ENCODE measurements around the gene TFF1.

Gene TFF1

DNA sequence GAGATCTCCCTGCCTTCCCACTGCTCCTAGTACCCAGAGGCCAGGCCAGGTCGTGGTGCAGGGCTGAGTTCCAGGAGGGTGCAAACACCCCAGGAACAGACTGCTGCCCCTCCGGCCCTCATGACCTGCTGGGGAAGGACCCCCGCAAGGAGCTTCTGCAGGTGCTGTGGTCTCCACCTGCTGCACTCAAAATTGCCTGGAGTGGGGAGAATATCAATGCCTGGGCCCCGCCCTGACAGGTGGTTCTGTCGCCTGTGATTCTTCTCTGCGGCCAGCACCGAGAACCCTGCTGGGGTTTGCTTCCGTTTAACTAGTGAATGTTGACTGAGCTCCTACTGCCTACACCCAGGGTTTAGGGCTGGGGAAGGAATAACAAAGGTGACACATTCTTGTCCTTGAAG lies 49.0 kb downstream of the TFF1 start:
- no peak overlapping the region for H3K27ac ChIP-seq (ENCODE audit: extremely low read depth, low read depth, low read length)
- no peaks in the 10 kb centered on the region for H3K9me3 ChIP-seq (ENCODE audit: control insufficient read depth, insufficient read depth, low read depth, low read length)
- TF ChIP-seq ZNF560 (tag by site-specific recombination; IDR thresholded peaks at IDR 0.05; ENCODE audit: borderline replicate concordance) (no peak), GLI2 (tag by site-specific recombination; IDR thresholded peaks at IDR 0.05; ENCODE audit: borderline replicate concordance, low read depth) (no peak)
- POLR2A ChIA-PET, result no interaction called here
- H3K4me3 ChIP-seq (ENCODE audit: low read depth, low read length), result no peak overlapping the region
- CTCF ChIA-PET, result no interaction called here
- H3K36me3 ChIP-seq (ENCODE audit: control insufficient read depth in 2 of 2, insufficient read depth in 1 of 2, low read length in 2 of 2), result no peaks in the 10 kb centered on the region
- no peaks in the 10 kb centered on the region for H3K4me1 ChIP-seq (ENCODE audit: control insufficient read depth, insufficient read depth, low read length)

DNA sequence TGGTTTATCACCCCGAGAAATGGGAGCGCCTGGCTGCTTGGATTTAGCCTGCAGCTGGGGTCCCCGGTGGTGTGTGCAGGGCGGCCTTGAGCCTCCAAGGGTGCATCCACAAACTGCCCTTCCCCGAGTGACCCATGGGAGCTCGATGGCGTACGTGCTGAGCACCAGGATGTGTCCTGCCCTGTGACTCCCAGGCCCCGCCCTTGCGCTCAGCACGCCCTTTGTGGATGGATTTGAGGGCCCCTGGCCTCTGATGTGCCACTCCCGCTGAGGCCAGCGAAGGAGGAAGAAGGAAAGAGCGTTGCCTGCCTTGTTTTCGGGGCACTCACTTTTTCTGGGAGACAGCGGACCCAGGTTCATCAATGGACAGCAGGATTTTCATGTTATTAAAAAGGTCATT lies 49.4 kb downstream of the TFF1 start:
- Histone ChIP-seq H3K27ac (ENCODE audit: extremely low read depth, low read depth, low read length) (no peak overlapping the region), H3K4me1 (ENCODE audit: control insufficient read depth, insufficient read depth, low read length) (no peaks in the 10 kb centered on the region)
- CTCF ChIA-PET, result no interaction called here

DNA sequence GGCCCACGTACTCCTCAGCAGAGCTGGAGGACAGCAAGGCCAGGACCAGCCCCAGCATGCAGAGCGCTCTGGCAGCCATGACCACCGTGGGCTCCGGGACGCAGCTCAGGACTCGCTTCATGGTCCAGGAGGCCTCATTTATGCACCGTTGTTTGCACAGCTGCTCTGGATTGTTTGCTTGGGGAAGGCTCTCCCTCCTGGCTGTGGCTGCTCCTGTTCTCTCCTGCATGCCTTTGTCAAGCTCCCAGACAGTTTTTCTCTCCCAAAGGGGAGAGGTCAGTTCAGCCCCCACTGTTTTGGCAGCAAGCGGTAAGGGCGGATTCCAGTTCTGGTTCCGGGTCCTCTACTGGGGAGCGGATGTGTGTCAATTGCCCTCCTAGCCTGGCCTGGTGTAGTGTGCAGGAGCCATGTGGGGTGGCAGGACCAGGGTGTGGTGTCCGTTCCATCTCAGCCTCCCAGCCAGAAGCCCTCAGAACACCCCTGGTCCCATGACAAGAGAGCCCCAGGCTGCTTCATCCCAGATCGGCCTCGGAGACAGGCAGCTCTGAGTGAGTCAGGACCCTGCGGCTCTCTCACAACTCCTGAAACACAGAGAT lies 50.9 kb downstream of the TFF1 start, which contains the start of gene TFF3:
TFF3 (minus strand) TSS at position 114 of the 596 bp plus-strand sequence; CDS start at position 79, 35 bp downstream.
- Histone ChIP-seq H3K4me3 (ENCODE audit: low read depth, low read length) (no peak within 1 kb of the TSS), H3K36me3 (ENCODE audit: control insufficient read depth in 2 of 2, insufficient read depth in 1 of 2, low read length in 2 of 2) (no peaks in the 10 kb centered on the region), H3K4me1 (ENCODE audit: control insufficient read depth, insufficient read depth, low read length) (no peaks in the 10 kb centered on the region), H3K27ac (ENCODE audit: extremely low read depth, low read depth, low read length) (no peak within 1 kb of the TSS), H3K9me3 (ENCODE audit: control insufficient read depth, insufficient read depth, low read depth, low read length) (no peaks in the 10 kb centered on the region)
- TF ChIP-seq ZEB2 (tag by site-specific recombination; IDR thresholded peaks at IDR 0.05), result no peak
- TF ChIP-seq ZNF426 (tag by site-specific recombination; IDR thresholded peaks at IDR 0.05), result no peak
- no peak for TF ChIP-seq ZNF529 (tag by site-specific recombination; IDR thresholded peaks at IDR 0.05; ENCODE audit: insufficient replicate concordance)
- TF ChIP-seq, protein P1, sequence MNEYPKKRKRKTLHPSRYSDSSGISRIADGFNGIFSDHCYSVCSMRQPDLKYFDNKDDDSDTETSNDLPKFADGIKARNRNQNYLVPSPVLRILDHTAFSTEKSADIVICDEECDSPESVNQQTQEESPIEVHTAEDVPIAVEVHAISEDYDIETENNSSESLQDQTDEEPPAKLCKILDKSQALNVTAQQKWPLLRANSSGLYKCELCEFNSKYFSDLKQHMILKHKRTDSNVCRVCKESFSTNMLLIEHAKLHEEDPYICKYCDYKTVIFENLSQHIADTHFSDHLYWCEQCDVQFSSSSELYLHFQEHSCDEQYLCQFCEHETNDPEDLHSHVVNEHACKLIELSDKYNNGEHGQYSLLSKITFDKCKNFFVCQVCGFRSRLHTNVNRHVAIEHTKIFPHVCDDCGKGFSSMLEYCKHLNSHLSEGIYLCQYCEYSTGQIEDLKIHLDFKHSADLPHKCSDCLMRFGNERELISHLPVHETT (tag by site-specific recombination; IDR thresholded peaks at IDR 0.05), result no peak
- no peak for TF ChIP-seq IKZF3 (tag by site-specific recombination; IDR thresholded peaks at IDR 0.05)
- TF ChIP-seq, protein P2, sequence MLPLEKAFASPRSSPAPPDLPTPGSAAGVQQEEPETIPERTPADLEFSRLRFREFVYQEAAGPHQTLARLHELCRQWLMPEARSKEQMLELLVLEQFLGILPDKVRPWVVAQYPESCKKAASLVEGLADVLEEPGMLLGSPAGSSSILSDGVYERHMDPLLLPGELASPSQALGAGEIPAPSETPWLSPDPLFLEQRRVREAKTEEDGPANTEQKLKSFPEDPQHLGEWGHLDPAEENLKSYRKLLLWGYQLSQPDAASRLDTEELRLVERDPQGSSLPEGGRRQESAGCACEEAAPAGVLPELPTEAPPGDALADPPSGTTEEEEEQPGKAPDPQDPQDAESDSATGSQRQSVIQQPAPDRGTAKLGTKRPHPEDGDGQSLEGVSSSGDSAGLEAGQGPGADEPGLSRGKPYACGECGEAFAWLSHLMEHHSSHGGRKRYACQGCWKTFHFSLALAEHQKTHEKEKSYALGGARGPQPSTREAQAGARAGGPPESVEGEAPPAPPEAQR (tag by site-specific recombination; IDR thresholded peaks at IDR 0.05), result no peak
- no peak for TF ChIP-seq FEZF1 (tag by site-specific recombination; IDR thresholded peaks at IDR 0.05)
- no peak for TF ChIP-seq ZNF776 (tag by site-specific recombination; IDR thresholded peaks at IDR 0.05; ENCODE audit: borderline replicate concordance)
- TF ChIP-seq ZNF174 (tag by site-specific recombination; IDR thresholded peaks at IDR 0.05), result no peak
- no peak for TF ChIP-seq ZNF629 (tag by site-specific recombination; IDR thresholded peaks at IDR 0.05)
- no peak for TF ChIP-seq ZNF623 (tag by site-specific recombination; IDR thresholded peaks at IDR 0.05)
- CTCF ChIA-PET, result interaction anchor here (0.6 to 1.2 kb wide), 2 partner anchors 67 to 505 kb away, joined by 3 read pairs; no protein-coding TSS in a partner anchor
- POLR2A ChIA-PET, result no interaction called here

More for the DNA sequence above, 49.4 kb downstream of the TFF1 start:
- TF ChIP-seq GLI4 (tag by site-specific recombination; IDR thresholded peaks at IDR 0.05), result no peak
- no peak for TF ChIP-seq ZNF112 (tag by site-specific recombination; IDR thresholded peaks at IDR 0.05)
- no peak for TF ChIP-seq KLF8 (tag by site-specific recombination; IDR thresholded peaks at IDR 0.05)
- POLR2A ChIA-PET, result no interaction called here
- H3K36me3 ChIP-seq (ENCODE audit: control insufficient read depth in 2 of 2, insufficient read depth in 1 of 2, low read length in 2 of 2), result no peaks in the 10 kb centered on the region
- H3K9me3 ChIP-seq (ENCODE audit: control insufficient read depth, insufficient read depth, low read depth, low read length), result no peaks in the 10 kb centered on the region
- H3K4me3 ChIP-seq (ENCODE audit: low read depth, low read length), result no peak overlapping the region
